ENCODE data around the gene PRR29.
"Not testable (repeated sequence)": the region's sequence is repeated elsewhere in the genome, so short reads cannot be mapped to it uniquely, and the experiment has no call there.

The PRR29 gene

DNA sequence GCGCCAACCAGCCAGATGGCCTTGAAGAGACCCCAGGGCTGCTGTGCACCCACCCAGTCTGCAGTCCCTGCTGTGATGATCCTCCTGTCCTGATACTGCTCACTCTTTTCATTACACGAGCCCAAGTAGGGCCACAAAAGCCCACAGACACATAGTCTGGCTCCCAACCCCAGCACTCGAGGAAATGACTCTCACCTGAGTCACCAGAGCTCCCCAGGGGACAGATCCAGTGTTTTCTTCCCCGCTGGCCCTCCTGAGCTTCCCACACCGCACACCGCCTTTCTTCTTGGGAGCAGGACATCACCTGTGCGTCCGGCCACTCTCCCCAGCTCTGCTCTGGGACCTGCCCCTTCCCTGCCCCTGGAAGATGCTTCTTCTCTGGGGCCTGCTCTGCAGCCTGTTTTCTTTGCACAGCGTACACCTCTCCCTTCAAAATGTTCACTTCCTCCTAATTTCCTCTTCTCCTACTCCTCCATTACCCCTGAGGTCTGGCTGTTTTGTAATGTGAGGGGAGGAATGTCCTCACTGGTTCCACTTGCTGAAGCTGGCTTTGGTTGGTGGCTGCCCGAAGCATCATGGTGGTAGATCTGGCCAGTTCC is 23.5 kb upstream of the PRR29 start:
- no peak for DNase-seq (ENCODE audit: low spot score)

DNA sequence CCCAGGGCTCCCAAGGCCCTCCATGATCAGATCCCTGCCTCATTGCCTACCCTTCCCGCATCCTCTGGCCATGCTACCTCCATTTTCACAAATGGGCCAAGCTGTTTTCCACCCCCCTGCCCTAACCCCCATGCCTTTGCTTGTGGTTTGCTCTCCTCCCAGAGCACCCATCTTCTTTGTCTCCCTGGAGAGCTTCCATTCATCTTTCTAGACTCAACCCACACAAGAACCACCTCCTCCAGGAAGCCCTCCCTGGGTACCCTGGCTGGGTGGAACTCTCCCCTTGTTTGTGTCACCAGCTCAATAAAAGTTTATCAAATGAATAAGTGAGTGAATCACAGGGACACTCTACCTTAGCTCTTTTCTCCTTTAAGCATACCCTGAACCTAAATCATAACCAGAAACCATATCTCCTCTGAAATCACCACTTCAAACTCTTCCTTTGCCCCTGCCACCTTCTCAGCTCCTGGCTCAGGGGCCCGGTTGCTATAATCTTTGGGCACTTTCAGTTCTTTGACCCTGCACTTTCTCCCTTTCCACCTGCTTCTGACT is 22.5 kb upstream of the PRR29 start:
- DNase-seq (ENCODE audit: low spot score): no peak

DNA sequence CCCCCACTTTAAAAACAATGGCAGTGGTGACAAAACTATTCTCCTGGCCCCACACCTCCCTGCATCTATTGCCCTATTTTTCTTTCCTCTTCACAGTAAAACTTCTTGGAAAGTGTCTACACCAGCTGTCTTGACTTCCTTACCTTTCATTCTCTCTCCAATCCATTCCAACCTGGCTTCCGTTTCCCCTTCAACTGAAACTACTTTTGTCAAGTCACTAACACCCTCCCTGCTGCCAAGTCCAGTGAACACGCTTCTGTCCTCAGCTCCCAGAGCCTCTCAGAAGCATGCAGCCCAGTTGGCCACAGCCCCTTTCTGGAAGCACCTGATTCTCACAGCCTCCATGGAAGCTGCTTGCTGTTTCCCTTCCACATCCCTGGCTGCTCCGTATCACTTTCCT is 21.4 kb upstream of the PRR29 start:
- no peak for DNase-seq (ENCODE audit: low spot score)

DNA sequence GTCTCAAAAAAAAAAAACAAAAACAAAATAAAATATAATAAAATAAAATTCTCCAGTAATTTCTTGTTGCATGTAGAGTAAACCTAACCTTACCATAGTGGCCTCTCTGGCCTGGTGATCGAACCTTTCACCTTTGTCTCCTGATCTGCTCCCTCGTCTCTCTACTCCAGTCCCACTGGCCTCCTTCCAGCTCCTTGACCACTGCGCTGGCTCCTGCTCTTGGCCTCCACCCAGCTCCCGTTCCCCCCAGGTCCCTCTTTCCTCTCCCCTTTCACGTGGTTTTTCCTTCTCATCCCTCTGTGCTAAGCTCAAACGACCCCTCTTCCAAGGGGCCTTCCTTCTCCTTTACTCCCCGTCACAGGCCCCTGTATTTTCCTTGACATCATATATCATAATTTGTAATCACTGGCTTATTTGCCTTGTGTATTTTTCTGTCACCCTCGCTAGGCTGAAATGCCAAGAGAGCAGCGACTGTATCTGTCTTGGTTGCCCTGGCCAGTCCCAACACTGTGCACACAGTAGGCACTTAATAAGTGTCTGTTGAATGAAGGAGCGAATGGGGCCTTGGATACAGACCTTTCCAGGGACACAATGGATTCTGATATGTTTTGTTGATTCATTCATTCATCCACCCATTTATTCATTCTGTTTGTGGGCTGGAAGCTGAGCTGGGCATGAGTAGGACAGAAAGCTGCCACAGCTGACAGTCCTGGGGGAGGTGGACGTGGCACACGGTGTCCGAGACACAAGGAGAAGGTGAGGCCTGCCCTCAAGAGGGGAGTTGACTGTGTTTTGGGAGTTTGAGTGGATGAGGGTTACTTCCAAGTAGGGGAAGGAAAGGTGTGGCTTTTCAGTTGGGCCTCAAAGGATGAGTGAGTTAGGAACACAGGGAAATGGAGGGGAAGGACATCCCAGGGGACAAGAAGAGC is 19.6 kb upstream of the PRR29 start:
- DNase-seq (ENCODE audit: low spot score): no peak

DNA sequence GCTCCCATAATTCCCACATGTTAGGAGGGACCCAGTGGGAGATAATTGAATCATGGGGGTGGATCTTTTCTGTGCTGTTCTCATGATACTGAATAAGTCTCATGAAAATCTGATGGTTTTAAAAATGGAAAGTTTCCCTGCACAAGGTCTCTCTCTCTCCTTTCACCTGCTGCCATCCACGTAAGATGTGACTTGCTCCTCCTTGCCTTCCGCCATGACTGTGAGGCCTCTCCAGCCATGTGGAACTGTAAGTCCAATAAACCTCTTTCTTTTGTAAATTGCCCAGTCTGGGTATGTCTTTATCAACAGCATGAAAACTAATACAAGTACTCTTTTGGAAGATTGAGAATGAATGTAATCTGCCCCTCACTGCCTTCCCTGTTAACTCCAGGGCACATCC is 15.5 kb upstream of the PRR29 start:
- DNase-seq (ENCODE audit: low spot score): not testable (repeated sequence)

DNA sequence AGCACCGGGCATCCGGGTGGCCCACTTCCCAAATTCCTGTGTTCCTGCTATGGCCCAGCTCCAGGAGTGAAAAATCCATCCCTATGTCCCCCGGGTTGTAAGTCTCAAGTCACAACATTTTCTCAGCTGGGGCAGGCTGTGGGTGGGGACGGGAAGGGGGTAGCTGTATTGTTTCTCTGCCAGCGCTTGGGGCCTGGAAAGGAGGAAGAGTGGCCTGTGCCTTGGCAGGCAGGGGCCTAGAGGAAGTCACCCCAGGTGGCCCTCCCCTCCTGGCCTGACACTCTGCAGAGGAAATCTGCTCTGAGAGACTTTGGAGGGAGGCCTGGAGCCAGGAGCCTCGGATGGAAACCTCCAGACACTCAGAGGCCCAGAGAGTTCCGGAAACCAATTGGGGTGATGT is 14.8 kb upstream of the PRR29 start:
- no peak for DNase-seq (ENCODE audit: low spot score)

DNA sequence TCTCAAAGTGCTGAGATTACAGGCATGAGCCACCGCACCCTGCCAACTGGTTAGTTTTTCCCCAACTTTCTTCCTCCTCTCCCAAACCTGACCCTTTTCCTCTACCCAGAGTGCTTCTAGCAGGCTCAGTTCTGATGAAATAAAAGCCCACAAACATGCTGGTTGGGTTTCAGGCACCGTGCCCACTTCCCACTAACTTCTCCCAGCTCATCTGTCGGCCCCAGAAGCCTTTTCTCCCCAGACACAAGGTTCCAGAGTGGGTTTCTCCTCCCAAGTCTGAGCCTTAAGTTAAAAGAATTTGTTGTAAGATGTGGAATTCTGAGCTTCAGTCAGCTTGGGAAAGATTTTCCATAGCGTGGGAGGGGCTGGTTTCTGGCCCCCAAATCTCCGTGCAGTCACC is 13.9 kb upstream of the PRR29 start:
- DNase-seq (ENCODE audit: low spot score): no peak

DNA sequence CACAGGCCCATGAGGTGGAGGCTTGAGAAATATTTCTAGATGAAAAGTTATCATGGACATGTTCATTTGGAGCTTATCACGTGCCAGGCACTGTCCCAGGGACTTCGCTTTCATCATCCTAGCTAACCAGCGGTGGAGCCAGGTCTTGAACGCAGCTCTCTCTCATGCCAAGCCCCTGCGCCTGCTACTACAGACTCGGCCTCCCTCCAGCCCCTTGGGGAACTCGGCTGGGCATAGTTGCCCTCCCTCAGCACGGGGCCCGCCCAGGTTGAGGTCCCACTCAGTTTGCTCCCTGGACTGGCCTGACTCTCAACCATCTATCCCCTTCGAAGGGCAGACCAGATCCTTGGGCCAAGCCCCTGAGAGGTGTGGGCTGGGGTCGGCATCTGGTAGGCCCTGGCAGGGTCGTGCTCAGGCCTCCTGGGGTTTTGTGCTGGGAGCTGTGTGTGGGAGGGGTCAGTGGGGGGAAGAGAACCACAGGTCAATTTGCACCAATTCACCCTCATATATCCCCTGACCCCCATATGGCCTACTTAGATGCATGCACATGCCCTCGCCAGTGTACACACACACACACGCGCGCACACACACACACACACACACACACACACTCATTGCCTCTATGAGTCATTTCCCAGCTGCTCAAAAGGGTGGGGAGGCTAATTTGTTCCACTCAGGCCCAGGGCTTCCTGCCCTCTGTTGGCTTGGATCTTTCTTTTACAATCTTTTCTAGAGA is 13.3 kb upstream of the PRR29 start:
- DNase-seq (ENCODE audit: low spot score): no peak

DNA sequence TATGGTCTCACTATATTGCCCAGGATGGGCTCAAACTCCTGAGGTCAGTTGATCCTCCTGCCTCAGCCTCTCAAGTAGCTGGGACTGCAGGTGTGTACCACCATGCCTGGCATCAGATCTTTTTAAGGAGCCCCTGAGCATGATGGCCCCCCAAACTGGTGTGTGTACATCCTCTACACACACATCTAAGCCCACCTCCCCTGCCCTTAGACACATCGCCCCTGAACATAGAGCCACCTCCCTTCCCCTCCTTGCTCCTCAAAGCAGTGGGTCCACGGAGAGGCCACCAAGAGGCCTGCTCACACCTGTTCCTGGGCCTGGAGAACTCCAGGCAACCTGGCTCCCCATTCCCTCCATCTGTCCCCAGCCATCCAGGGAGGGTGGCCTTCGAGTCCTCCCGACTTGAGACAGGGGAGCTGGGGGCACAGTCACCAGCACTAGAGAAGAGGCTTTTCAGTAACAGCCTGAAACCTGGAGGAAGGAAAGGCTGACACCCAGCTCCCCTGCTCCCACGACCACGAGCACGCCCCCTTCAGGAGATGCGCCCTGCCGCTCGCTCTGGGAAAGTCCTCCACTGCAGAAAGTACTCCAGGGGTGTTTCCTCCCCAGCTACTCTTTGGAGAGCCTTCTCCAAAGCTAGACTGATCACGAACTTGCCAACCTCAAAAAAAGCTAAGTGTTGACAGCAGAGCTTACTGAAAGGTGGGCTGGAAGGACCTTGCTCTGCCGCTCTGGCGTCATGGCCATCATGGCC is 12.6 kb upstream of the PRR29 start:
- DNase-seq (ENCODE audit: low spot score): no peak

DNA sequence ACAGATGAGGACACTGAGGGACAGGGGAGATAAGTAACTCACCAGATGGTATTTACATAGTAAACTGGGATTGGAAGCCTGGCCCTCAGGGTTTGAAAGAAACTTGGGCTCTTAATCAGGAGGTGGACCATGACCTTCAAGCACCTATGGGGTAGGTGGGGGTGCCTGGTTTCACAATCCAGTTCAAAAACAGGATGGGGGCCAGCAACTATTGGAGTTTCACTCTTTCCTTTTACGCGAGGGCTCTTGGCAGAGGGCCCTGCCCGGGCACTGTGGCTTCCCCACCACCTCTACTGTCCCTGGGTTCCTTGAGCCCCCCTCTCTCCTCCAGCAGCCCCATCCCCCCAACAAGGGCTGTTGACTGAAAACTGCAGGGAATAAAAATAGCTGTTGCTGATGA is 11.3 kb upstream of the PRR29 start:
- DNase-seq (ENCODE audit: low spot score): no peak

DNA sequence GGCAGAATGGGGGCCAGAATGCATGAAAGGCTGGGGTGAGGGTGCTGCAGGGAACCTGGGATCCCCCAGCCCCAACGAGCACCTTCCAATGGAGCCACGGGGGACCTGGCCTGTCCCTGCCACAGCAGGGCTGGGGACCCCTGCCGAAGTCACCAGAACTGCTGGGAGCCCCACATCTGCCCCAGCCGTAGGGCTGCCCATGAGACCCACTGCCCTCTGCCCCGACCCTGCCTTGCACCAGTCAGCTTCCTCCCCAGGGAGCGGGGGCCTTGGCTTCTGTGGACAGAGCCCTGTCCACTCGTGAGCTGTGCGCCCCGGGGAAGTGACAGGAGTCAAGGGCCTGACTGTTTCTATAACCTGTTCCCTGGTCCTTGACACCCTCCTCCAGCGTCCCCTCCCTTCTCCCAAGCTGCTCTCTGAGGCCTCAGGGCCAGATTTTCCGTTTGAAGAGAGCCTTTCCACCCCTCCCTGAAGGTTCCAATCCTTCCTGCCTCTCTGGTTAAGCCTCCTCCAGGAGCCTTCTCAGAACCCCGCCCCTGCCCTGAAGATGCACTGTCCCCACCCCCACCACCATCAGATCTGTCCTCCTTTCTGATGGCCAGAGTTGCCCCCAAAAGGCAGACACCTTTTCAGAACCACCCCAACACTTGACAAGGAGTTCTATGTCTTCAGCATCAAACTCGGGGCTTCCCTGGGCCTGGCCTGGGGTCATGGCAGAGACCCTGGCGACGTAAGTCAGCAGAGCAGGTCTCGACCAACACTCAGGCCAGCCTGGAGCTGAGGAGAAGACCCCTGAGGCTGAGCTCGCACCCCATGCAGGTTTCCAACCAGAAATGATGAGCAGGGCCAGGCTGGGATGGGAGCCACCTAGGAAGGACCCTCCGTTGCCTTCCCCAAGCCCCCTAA is 10.7 kb upstream of the PRR29 start:
- DNase-seq (ENCODE audit: low spot score): no peak

DNA sequence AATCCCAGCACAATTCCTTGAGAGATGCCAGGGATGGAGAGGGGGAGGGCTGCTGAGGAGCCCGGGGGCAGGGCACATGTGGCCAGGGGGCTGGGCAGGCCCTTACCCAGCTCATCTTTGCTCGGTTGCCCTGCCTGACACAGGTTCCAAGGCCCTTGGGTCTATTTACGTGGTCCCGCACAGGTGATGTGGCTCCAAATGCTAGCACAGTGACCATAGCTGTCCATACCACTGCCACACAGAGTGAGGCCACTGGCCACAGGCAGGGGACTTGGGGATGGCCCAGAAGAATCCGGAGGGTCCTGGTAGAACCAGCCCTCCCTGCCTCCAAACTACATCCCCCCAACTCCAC is 10.0 kb upstream of the PRR29 start:
- no peak for DNase-seq (ENCODE audit: low spot score)

DNA sequence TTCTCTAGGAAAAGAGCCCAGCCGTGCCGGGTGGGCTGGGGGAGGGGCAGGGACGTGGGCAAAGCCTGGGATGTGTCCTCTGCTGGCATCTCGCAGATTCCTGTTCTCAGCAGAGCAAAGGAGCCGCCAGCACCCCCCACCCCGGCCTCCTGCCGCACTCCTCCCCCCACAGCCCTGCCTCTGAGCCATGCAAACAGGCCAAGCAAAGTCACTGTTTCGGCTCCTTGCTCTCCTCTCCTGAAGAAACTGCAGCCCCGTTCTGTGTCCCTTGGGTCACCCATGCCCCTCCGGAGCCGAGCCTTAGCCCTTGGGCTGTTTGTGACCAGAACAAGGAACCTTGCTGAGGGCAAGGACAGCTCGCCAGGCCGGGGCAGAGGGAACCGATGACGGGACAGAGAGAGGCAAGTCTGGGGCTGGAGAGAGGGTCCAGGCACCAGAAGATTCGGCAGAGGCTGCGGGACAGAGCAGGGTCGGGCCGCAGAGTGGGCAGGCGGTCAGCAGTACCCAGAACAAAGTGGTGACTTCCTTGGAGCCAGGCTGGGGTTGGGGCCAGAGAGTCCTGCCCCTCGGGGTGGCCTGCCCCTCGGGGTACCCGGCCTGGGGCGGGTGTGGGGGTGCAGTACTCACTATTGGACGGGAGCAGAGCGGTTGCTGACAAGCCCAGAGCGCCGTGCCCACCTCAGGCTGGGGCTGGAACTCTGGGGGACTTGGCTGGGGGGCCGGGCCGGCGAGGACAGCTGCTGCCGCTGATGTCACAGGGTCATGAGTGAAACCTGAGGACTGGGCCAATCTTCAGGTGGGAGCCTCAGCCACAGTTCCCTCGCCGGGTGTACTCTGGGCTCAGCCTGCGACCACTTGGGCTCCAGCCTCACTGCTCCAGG is 9.2 kb upstream of the PRR29 start:
- DNase-seq (ENCODE audit: low spot score): peak; percentile 57

DNA sequence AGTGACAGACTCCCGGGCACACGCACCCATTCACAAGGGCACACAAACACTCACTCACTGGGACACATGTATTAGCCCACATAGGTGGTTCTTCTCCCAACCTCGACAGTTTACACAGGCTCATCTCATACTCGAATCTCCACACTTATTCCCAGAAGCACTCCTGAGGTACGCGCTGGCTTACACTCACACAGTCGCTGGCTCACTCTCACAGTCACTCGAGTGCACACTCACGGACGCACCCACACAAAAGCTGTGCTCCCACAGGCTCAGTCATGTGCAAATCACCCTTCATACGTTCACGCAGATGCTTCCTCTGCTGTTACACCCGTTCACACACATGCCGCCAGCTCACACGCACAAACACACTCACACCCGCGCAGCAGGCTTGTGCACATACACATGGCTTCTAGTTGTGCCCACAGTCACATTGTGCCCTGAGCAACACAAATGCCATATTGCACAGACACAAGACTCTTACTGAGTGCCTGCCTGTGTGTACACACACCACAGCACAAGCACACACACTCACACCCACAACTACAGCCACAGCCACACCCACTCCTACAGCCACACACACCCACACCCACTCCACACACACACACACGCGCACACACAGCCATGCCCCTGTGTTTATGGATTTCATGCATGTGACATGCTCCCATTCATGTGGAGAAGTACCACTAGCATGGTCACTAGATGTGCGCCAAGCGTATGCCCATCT is 8.4 kb upstream of the PRR29 start:
- peak; percentile 50 for DNase-seq (ENCODE audit: low spot score)

DNA sequence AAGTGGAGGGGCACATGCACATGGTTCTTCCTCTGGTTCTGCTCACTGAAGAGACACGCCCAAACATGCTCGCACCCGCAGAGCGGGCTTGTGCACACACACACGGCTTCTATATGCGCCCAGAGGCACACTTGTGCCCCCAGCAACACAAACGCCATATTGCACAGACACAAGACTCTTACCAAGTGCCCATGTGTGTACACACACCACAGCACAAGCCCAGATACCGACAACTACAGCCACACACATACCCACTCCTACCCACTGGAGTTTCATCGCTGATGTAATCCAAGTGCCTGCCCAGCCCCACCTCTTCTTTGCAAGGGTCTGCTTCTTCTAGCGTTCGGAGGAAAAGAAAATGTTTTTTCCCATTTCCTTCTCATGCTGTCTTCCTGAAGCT is 6.5 kb upstream of the PRR29 start:
- DNase-seq (ENCODE audit: low spot score): no peak

DNA sequence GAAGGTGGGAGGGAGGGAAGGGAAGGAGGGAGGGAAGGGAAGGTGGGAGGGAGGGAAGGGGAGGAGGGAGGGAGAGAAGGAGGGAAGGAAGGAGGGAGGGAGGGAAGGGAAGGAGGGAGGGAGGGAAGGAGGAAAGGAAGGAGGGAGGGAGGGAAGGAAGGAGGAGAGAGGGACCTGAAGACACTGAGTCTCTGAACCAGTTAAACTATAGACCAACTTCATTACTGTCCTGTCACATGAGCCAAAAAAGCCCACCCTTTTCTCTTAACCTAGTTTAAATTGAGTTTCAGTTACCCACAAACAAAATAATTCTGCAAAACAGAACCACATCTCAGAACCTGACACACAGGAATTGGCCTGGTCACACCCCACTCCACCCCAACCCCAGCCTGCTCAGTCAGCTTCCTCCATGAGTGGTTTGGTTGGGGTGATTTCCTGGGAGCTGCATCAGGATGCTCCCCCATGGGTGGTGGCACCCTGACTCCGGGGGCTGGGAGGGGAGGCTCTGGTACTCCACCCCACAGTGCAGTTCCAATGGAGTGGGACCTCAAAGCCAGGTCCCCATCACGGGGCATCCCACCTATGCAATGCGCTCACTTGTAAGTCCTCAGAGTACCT is 4.7 kb upstream of the PRR29 start:
- peak; percentile 39 for DNase-seq (ENCODE audit: low spot score)

DNA sequence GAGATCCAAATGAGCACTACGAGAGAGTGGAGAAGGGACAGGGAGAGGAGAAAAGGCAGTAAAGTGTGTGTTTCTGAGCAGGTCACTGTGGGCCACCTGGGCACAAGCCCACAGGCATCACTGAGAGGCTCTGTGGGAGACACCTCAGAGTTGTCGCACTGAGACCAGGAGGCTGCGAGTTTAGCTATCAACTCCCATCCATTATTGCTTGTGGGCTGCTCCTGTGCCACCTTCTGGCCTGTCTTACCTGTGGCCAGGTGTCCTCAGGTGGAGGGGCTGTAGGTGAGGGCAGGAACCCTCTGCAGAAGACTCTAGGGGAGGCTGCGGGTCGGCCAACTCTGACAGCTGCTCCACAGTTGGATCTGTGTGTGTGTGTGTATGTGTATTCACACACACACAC is 2.5 kb upstream of the PRR29 start:
- peak; percentile 42 for DNase-seq (ENCODE audit: low spot score)

DNA sequence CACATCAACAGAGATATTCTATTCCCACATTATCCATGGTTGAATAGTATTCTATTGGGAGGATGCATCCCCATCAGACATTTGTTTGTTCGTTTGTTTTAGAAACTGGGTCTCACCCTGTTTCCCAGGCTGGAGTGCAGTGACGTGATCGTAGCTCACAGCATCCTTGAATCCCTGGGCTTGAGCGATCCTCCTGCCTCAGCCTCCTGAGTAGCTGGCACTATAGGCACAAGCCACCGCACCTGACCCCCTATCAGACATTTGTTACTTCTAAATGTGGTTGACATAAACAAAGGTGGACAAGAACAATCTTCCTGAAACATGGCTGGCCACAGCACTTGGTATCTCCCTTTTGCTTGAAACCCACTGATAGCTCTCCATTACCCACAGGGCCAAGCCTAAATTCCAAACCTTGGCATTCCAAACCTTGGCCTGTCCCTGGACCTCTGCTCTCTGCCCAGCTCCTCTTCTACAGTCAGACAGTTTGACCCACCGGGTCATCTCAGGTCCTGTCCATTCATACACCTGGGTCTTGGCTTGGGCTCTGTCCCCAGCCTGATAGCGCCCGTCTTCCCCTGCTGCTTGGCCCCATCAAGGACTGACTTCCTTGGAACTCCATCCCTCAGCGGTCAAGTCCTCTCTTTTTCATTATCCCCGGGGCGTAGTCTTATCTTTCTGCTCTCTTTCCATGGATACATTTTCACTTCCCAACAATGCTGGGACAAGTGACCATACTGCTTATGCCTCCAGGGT is 1.5 kb upstream of the PRR29 start:
- peak; percentile 15 for DNase-seq (ENCODE audit: low spot score)
